GM08714 (cell line): ENCODE results near the gene ALDOB.

ENCODE experiments used
- H3K4me3 ChIP-seq: fragments of 200-500 bp; sonication (Bioruptor generic); 2 replicates; pipeline ENCODE4 v1.5.1; 2014; ENCODE audit warnings: mild to moderate bottlenecking, low read length, inconsistent platforms
- ZNF274 ChIP-seq: IDR thresholded peaks from 2 replicates; pipeline ENCODE4 v1.6.1; 2012; ENCODE audit warnings: mild to moderate bottlenecking, low read depth, low read length

ALDOB gene

GRCh38 chr9:101446732-101447131, 11.2 kb upstream of the ALDOB start:
- no peak for TF ChIP-seq ZNF274
- no peak overlapping the region for H3K4me3 ChIP-seq

GRCh38 chr9:101445353-101446029, 9.9 kb upstream of the ALDOB start:
- no peak for TF ChIP-seq ZNF274
- H3K4me3 ChIP-seq, result no peak overlapping the region

GRCh38 chr9:101443364-101443771, 7.8 kb upstream of the ALDOB start:
- no peak overlapping the region for H3K4me3 ChIP-seq
- no peak for TF ChIP-seq ZNF274

- H3K4me3 ChIP-seq, result no peak overlapping the region
- no peak for TF ChIP-seq ZNF274
Observed at GRCh38 chr9:101442736-101443135, 7.2 kb upstream of the ALDOB start.

- no peak for TF ChIP-seq ZNF274
- H3K4me3 ChIP-seq, result no peak overlapping the region
Observed at GRCh38 chr9:101442318-101442717, 6.7 kb upstream of the ALDOB start.

- TF ChIP-seq ZNF274, result no peak
- H3K4me3 ChIP-seq, result no peak overlapping the region
Observed at GRCh38 chr9:101440714-101441230, 5.2 kb upstream of the ALDOB start.

GRCh38 chr9:101438523-101438922, 2.9 kb upstream of the ALDOB start:
- H3K4me3 ChIP-seq, result no peak overlapping the region
- no peak for TF ChIP-seq ZNF274

GRCh38 chr9:101437806-101438232, 2.2 kb upstream of the ALDOB start:
- no peak overlapping the region for H3K4me3 ChIP-seq
- TF ChIP-seq ZNF274, result no peak

- H3K4me3 ChIP-seq, result no peak overlapping the region
- TF ChIP-seq ZNF274, result no peak
Observed at GRCh38 chr9:101434998-101435397, 576 bp downstream of the ALDOB start.

GRCh38 chr9:101433229-101433628, 2.3 kb downstream of the ALDOB start:
- TF ChIP-seq ZNF274, result no peak
- H3K4me3 ChIP-seq, result no peak overlapping the region

GRCh38 chr9:101432740-101433139, 2.8 kb downstream of the ALDOB start:
- no peak overlapping the region for H3K4me3 ChIP-seq
- TF ChIP-seq ZNF274, result no peak

GRCh38 chr9:101432171-101432570, 3.4 kb downstream of the ALDOB start:
- H3K4me3 ChIP-seq, result no peak overlapping the region
- no peak for TF ChIP-seq ZNF274

GRCh38 chr9:101429736-101430135, 5.8 kb downstream of the ALDOB start:
- H3K4me3 ChIP-seq, result no peak overlapping the region
- TF ChIP-seq ZNF274, result no peak

- no peak for TF ChIP-seq ZNF274
- H3K4me3 ChIP-seq, result no peak overlapping the region
Observed at GRCh38 chr9:101428909-101429308, 6.7 kb downstream of the ALDOB start.

- no peak overlapping the region for H3K4me3 ChIP-seq
- no peak for TF ChIP-seq ZNF274
Observed at GRCh38 chr9:101427957-101428655, 7.5 kb downstream of the ALDOB start.

GRCh38 chr9:101427358-101427757, 8.2 kb downstream of the ALDOB start:
- no peak for TF ChIP-seq ZNF274
- H3K4me3 ChIP-seq, result no peak overlapping the region
